AG09309 (cell line): ENCODE measurements around the gene MEGF10.
"Not testable (repeated sequence)": the region's sequence is repeated elsewhere in the genome, so short reads cannot be mapped to it uniquely, and the experiment has no call there.

ENCODE experiments used
- DNase-seq: peaks from one replicate; pipeline ENCODE4 v3.0.0-alpha.2; 2010; ENCODE audit warnings: low read depth
- H3K4me3 ChIP-seq: 2 replicates; pipeline ENCODE4 v1.5.1; 2011; ENCODE audit warnings: mild to moderate bottlenecking, low read depth, low read length, moderate library complexity; ENCODE audit not compliant: control insufficient read depth
- TF ChIP-seq, protein P1 (sequence below): IDR thresholded peaks from 2 replicates; pipeline ENCODE4 v1.5.1; 2011; ENCODE audit warnings: mild to moderate bottlenecking, low read depth, low read length, inconsistent platforms; ENCODE audit not compliant: insufficient read depth, control insufficient read depth; ENCODE audit errors: missing control alignments

The MEGF10 gene

DNA sequence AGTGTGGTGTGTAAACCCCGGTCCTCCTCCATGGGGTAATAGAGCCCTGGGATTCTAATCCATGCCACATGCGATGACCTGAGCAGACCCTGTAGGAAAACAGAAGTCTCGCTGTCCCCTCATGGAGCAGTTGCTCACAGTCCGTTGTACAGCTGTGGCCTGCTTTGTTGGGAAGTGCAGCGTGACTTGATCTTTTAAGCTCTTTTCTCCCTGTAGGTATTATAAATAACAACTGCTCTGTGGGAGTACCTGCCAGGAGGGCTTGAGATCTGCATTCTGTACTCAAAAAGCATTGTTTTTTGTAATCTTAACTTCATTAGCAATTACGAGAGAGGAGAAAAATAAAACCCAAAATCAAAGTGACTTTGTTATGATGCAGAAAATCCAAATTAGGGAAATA is 17.3 kb downstream of the MEGF10 start:
- TF ChIP-seq, protein P1, sequence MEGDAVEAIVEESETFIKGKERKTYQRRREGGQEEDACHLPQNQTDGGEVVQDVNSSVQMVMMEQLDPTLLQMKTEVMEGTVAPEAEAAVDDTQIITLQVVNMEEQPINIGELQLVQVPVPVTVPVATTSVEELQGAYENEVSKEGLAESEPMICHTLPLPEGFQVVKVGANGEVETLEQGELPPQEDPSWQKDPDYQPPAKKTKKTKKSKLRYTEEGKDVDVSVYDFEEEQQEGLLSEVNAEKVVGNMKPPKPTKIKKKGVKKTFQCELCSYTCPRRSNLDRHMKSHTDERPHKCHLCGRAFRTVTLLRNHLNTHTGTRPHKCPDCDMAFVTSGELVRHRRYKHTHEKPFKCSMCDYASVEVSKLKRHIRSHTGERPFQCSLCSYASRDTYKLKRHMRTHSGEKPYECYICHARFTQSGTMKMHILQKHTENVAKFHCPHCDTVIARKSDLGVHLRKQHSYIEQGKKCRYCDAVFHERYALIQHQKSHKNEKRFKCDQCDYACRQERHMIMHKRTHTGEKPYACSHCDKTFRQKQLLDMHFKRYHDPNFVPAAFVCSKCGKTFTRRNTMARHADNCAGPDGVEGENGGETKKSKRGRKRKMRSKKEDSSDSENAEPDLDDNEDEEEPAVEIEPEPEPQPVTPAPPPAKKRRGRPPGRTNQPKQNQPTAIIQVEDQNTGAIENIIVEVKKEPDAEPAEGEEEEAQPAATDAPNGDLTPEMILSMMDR, result no peak
- H3K4me3 ChIP-seq, result no peak overlapping the region
- no peak for DNase-seq

DNA sequence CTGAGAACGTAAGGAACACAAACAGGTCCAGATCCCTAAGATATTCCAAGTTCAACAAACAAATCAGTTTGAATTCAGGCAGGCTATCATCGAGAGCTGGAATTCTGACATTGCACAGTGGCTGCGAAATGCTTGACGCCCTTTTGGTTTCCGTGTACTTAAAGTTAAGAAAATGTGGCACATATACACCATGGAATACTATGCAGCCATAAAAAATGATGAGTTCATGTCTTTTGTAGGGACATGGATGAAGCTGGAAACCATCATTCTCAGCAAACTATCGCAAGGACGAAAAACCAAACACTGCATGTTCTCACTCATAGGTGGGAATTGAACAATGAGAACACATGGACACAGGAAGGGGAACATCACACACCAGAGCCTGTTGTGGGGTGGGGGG is 17.7 kb downstream of the MEGF10 start:
- H3K4me3 ChIP-seq, DNase-seq: not testable (repeated sequence)

DNA sequence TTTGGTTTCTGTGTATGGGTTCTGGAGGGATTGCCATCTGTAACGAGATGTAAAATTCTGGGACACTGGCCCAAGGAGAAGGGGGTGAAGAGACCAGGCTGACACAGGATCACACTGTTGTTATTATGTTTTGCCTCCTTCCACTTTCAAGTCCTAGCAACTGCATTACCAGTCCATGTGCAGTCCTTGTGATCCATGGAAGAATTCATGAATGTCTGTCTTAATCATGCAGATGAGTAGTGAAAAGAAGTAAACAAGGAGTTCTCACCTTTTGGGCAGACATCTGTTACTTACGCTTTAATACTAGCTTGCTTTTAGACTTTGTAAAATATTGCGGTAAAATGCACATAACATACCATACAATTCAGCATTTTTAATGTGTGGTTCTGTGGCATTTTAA is 18.3 kb downstream of the MEGF10 start:
- H3K4me3 ChIP-seq, result no peak overlapping the region
- TF ChIP-seq, protein P1, result no peak
- no peak for DNase-seq

DNA sequence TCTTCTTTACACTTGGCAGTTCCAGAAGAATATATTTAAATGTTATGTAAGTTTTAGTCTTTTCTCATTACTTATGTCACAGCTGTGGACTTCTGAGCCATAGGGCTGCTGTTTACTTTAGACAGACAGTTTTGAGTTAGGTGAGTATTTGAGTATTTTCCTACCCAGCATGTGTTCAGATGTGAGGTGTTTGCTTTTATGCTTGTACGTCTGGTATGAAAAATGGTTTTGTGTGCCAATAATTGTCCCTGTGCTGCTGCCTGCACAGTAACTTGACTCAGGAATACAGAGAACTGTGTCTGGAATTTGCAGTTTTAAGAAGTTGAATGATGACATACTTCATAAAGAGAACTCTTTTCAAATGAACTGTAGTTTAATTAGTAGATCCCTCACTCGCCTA is 20.8 kb downstream of the MEGF10 start:
- no peak for DNase-seq
- H3K4me3 ChIP-seq, result no peak overlapping the region
- TF ChIP-seq, protein P1, result no peak

DNA sequence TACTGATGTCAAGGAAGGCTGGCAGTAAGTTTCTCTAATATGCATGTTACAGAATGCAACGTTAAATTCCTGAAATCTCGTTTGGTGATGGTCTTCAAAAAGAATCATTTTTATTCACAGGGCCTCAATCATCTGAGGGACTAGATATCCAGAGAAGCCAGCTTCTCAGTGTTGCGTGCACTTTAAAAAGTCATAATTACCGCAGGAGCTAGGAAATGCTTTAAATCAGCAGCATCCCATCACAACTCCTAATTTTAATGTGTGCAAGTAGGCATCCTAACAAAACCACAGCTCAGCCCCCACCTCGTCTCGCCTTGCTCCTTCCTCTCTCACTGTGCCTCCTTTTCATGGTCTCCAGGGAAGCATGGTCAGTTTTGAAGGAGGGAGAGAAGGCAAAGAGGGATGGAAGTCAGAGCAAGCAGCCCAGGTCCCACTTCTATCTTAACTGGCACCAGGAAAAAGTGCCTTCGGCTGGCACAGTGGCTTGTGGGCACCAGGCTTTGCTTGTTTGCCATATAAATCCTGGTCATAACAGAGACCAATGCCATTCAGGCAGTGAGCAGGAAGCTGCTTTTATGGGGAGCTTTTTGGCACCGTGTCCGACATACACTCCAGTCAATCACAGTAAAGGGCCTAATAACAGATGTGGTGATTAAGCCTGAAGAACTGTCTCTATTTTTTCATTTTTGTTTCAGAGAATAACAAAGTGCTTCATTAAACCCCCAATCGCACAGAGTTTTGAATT is 21.4 kb downstream of the MEGF10 start:
- TF ChIP-seq, protein P1, result no peak
- H3K4me3 ChIP-seq, result no peak overlapping the region
- DNase-seq, result no peak

DNA sequence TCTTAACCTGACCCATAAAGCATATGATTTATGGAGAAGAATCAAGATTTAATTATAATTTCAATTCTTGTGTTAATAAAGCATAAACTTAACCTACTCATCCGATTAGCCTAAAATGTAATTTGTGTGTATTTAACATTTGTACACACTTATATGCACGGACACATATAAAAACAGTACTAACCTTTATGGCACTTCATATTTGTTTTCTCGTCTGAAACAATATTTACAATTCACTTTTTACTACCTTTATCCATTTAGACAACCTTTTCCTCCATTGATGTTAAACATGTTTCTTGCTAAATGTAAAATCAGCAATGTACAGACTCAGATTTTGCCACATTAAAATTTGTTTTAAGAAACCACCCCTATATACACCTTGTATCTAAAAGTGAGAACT is 22.8 kb downstream of the MEGF10 start:
- no peak overlapping the region for H3K4me3 ChIP-seq
- DNase-seq, result no peak
- TF ChIP-seq, protein P1, result no peak

DNA sequence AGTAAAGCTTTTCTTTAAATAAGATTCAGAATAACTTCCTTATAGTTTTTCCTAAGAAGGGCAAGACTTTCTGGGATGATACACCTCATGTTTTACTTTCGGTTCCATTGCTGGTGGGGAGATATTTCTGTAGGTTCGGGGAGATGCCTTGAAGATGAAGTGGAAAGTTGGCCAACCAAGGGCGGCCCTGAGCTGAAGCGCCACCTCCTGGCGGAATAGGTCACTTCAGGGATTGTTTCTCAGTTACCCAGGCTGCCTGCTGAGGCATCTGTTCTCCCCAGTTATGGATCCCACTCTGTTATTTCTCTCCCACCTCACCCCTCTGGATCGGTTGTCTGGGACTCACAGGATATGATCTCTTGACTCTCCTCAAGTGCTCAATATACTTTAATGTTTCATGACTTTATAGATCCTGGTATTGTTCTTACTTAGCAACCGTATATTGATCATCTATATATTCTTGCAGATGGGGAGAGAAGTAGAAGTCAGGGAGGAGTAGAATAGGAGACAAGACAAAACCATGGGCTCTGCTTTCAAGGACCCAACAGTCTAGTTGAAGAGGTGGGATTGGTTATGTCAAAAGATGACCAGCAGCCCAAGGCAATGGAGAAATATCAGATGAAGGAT is 23.4 kb downstream of the MEGF10 start:
- TF ChIP-seq, protein P1, result peak; percentile 85
- no peak for DNase-seq
- H3K4me3 ChIP-seq, result no peak overlapping the region
